Endometrium (tissue), 2 donors: ENCODE results near the gene DDX54.
"Not testable (repeated sequence)": the region's sequence is repeated elsewhere in the genome, so short reads cannot be mapped to it uniquely, and the experiment has no call there.

Experiments used
- FAIRE-seq: peaks from 2 replicates; lab custom pipeline; 2012; peaks lifted over from hg19 to GRCh38; lab: Jason Lieb, UNC
- donor health status: control.
- donor health status: control.

The DDX54 gene

GRCh38 chr12:113118142-113118541 lies 67.1 kb downstream of the DDX54 start:
- FAIRE-seq = no peak

- not testable (repeated sequence) for FAIRE-seq
Observed at GRCh38 chr12:113117684-113118083, 67.6 kb downstream of the DDX54 start.

- FAIRE-seq = no peak
Observed at GRCh38 chr12:113116875-113117274, 68.4 kb downstream of the DDX54 start.

GRCh38 chr12:113115455-113116126 lies 69.7 kb downstream of the DDX54 start:
- no peak for FAIRE-seq

GRCh38 chr12:113114447-113115178 lies 70.7 kb downstream of the DDX54 start:
- FAIRE-seq = no peak

- FAIRE-seq = no peak
Observed at GRCh38 chr12:113113397-113113796, 71.9 kb downstream of the DDX54 start.

GRCh38 chr12:113112043-113112899 lies 73.0 kb downstream of the DDX54 start:
- no peak for FAIRE-seq

GRCh38 chr12:113111247-113111646 lies 74.0 kb downstream of the DDX54 start:
- FAIRE-seq = no peak

- FAIRE-seq = no peak
Observed at GRCh38 chr12:113109872-113110599, 75.2 kb downstream of the DDX54 start.

- FAIRE-seq = no peak
Observed at GRCh38 chr12:113109360-113109759, 75.9 kb downstream of the DDX54 start.

GRCh38 chr12:113108308-113108707 lies 77.0 kb downstream of the DDX54 start:
- no peak for FAIRE-seq
